CD4-positive, CD25-positive, alpha-beta regulatory T cell (primary cell): Measurements from ENCODE around the gene NPC1L1. TPM values are rescaled to one million over a fixed set of nuclear protein-coding genes. Genes with fewer than 3 reads are reported as not detected.
A peak's percentile ranks its signal among the peaks of the same experiment; 100 is the strongest.

Experiments
- ATAC-seq, 2 donors: fragments of 150-1000 bp; cut with Tn5 transposase; one replicate each; pipeline ENCODE4 v1.10.0; 2021; ENCODE audit warnings: low read depth in 2 of 2, moderate number of reproducible peaks in 2 of 2, moderate library complexity in 1 of 2
- DNase-seq, 3 donors: peaks; one replicate each; pipeline versions ENCODE4 v3.0.0 to v3.0.0-alpha.2; 2012 to 2022; ENCODE audit warnings: mixed read lengths in 1 of 3
- H3K27ac ChIP-seq: one replicate; pipeline ENCODE4 v1.7.0; 2013; ENCODE audit warnings: mild to moderate bottlenecking, low read length; ENCODE audit not compliant: insufficient read depth, poor library complexity, severe bottlenecking
- H3K27me3 ChIP-seq: one replicate; pipeline ENCODE4 v1.7.0; 2013; ENCODE audit warnings: low read length; ENCODE audit not compliant: control insufficient read depth, insufficient read depth
- H3K36me3 ChIP-seq: one replicate; pipeline ENCODE4 v1.7.0; 2013; ENCODE audit warnings: mild to moderate bottlenecking, low read length, moderate library complexity; ENCODE audit not compliant: control insufficient read depth, insufficient read depth
- H3K4me1 ChIP-seq: 2 replicates; pipeline ENCODE4 v1.7.0; 2013; ENCODE audit warnings: mild to moderate bottlenecking, low read length; ENCODE audit not compliant: insufficient read depth, control insufficient read depth, poor library complexity, severe bottlenecking
- H3K4me3 ChIP-seq: one replicate; pipeline ENCODE4 v1.7.0; 2013; ENCODE audit warnings: low read depth, mild to moderate bottlenecking, low read length, moderate library complexity
- H3K9me3 ChIP-seq, 2 experiments: 1 replicate in 1 of 2; 2 replicates in 1 of 2; pipeline ENCODE4 v1.7.0; 2013; ENCODE audit warnings: low read length in 2 of 2, mild to moderate bottlenecking in 1 of 2, moderate library complexity in 1 of 2; ENCODE audit not compliant: control insufficient read depth in 2 of 2
- H3K27ac Mint-ChIP-seq, 3 donors: one replicate each; pipeline ENCODE4 v1.8.0; 2020 to 2022; ENCODE audit warnings: mild to moderate bottlenecking in 3 of 3, mixed read lengths in 3 of 3, moderate library complexity in 2 of 3
- H3K27me3 Mint-ChIP-seq: one replicate; pipeline ENCODE4 v1.8.0; 2022; ENCODE audit warnings: mild to moderate bottlenecking, mixed read lengths
- H3K36me3 Mint-ChIP-seq: one replicate; pipeline ENCODE4 v1.8.0; 2020; ENCODE audit warnings: mixed read lengths
- H3K4me1 Mint-ChIP-seq, 4 donors: one replicate each; pipeline ENCODE4 v1.8.0; 2020 to 2022; ENCODE audit warnings: mixed read lengths in 4 of 4, mild to moderate bottlenecking in 1 of 4
- H3K4me3 Mint-ChIP-seq, 4 donors: one replicate each; pipeline ENCODE4 v1.8.0; 2020 to 2022; ENCODE audit warnings: mild to moderate bottlenecking in 4 of 4, mixed read lengths in 4 of 4, moderate library complexity in 3 of 4
- H3K9me3 Mint-ChIP-seq, 7 donors: one replicate each; pipeline ENCODE4 v1.8.0; 2020 to 2022; ENCODE audit warnings: mixed read lengths in 7 of 7, mild to moderate bottlenecking in 3 of 7, moderate library complexity in 2 of 7
- polyA plus RNA-seq, 4 donors: library from polyadenylated mRNA; unstranded; fragments of 300-500 nt; fragmentation: Illumina TruSeq; gene quantifications; one replicate each; pipeline ENCODE4 v1.2.3, GENCODE V29; 2021
- total RNA-seq: library from RNA; stranded (reverse); gene quantifications from one replicate; pipeline ENCODE4 v1.2.3, GENCODE V29; 2022

Gene NPC1L1, protein sequence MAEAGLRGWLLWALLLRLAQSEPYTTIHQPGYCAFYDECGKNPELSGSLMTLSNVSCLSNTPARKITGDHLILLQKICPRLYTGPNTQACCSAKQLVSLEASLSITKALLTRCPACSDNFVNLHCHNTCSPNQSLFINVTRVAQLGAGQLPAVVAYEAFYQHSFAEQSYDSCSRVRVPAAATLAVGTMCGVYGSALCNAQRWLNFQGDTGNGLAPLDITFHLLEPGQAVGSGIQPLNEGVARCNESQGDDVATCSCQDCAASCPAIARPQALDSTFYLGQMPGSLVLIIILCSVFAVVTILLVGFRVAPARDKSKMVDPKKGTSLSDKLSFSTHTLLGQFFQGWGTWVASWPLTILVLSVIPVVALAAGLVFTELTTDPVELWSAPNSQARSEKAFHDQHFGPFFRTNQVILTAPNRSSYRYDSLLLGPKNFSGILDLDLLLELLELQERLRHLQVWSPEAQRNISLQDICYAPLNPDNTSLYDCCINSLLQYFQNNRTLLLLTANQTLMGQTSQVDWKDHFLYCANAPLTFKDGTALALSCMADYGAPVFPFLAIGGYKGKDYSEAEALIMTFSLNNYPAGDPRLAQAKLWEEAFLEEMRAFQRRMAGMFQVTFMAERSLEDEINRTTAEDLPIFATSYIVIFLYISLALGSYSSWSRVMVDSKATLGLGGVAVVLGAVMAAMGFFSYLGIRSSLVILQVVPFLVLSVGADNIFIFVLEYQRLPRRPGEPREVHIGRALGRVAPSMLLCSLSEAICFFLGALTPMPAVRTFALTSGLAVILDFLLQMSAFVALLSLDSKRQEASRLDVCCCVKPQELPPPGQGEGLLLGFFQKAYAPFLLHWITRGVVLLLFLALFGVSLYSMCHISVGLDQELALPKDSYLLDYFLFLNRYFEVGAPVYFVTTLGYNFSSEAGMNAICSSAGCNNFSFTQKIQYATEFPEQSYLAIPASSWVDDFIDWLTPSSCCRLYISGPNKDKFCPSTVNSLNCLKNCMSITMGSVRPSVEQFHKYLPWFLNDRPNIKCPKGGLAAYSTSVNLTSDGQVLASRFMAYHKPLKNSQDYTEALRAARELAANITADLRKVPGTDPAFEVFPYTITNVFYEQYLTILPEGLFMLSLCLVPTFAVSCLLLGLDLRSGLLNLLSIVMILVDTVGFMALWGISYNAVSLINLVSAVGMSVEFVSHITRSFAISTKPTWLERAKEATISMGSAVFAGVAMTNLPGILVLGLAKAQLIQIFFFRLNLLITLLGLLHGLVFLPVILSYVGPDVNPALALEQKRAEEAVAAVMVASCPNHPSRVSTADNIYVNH (N-terminal part only)
- total RNA-seq (0.10 TPM), polyA plus RNA-seq (under 1 TPM in 1 of 4 donors, not detected in 3; 0.18 TPM)

DNA sequence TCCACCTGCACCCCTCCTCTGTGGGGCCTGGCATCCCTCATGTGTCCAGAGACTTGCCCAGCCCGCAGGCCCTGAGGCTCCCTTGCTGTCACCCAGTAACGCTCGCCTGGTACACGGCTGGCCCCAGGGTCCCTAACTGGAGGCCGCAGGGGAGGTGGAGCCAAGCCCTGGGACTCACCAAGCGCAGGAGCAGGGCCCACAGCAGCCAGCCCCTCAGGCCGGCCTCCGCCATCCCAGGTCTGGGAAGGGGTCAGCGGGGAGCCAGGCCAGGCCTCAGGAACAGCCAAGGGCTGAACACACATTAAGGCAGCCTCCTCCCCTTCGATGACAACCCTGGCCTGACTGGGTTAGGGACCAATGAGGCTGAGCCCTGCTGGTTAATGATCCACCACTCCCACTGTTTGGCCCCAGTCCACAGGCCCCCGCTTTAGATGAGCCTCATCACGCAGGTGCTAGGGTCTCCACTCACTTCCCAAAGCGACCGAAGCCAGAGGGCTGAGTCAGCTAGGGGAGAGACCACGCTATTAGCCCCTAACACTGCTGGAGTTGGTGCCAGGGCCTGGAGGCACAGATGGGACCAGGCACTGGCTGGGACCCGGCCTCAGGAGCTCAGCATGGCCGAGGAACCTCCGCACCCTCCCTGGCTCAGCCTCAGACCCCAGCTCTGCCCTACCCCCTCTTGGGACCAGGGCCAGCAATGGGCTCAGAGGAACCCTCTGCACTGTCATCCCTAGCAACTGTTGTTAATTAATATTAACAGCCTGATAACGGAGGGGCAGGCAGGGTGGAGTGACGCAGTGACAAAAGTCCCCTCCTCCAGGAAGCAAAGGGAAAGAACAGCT, at the start of gene NPC1L1:
TSS of gene NPC1L1 (minus strand) at position 303 of the 842 bp plus-strand sequence. CDS start at position 232, 71 bp downstream.
- Mint-ChIP-seq H3K4me3 (no peak within 1 kb of the TSS), H3K4me1 (no peaks in the 10 kb centered on the region), H3K27ac (no peak within 1 kb of the TSS), H3K9me3 (peaks cover 0 to 2% (median 0%) of the 10 kb centered on the region in 7 donors), H3K36me3 (no peaks in the 10 kb centered on the region), H3K27me3 (peaks cover 15% of the 10 kb centered on the region)
- H3K27ac ChIP-seq: no peak within 1 kb of the TSS
- DNase-seq (no peak), ATAC-seq (no peak)
- no peak within 1 kb of the TSS for H3K4me3 ChIP-seq
- no peaks in the 10 kb centered on the region for H3K36me3 ChIP-seq
- no peaks in the 10 kb centered on the region for H3K9me3 ChIP-seq
- no peaks in the 10 kb centered on the region for H3K27me3 ChIP-seq
- no peaks in the 10 kb centered on the region for H3K4me1 ChIP-seq

DNA sequence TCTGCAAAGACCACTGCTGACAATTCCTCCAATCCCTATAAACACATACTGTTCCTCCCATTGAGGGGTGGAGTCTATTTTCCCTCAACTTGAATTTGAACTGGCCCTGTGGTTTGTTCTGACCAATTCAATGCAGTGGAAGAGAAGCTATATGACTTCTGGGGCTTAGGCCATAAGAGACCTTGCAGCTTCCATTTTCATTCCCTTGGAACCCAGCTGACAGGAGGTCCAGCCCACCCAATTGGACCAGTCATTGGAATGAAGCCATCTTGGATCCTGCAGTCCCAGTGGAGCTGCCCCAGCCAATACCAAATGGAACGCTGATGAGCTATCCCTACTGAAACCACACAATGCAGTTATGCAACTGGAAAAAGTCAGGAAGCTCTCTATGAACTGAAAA, 49.8 kb upstream of the NPC1L1 start:
- Mint-ChIP-seq H3K27me3 (peaks cover 8% of the 10 kb centered on the region), H3K36me3 (no peaks in the 10 kb centered on the region), H3K4me3 (no peak overlapping the region)

DNA sequence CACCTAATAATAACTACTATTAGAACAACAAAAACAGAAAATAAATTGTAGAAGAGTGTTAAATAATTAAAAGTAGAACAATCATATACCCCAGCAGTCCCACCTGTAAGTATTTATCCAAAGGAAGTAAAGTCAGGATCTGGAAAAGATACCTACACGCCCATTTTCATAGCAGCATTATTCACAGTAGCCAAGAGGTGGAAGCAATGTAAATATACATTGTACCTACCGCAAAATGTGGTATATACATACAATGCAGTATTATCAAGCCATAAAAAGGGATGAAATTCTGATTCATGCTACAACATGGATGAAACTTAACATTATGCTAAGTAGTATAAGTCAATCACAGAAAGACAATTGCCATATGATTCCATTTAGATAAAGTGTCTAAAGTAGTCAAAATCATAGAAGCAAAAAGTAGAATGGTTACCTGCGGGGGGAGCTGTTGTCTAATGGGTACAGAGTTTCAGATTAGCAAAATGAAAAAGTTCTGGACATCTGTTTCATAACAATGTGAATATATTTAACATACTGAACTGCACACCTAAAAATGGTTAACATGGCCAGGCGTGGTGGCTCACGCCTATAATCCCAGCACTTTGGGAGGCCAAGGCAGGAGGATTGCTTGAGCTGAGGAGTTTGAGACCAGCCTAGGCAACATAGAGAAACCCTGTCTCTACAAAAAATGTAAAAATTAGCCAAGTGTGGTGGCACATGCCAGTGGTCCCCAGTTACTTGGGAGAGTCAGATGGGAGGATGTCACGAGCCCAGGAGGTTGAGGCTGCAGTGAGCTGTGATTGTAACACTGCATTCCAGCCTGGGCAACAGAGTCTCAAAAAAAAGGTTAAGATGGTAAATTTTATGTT, 46.9 kb upstream of the NPC1L1 start:
- Histone ChIP-seq H3K4me3 (no peak overlapping the region), H3K4me1 (peaks cover under 1% of the 10 kb centered on the region), H3K36me3 (no peaks in the 10 kb centered on the region), H3K27ac (no peak overlapping the region), H3K9me3 (no peaks in the 10 kb centered on the region), H3K27me3 (no peaks in the 10 kb centered on the region)
- Mint-ChIP-seq H3K27ac (peak overlapping the region in 2 of 3 donors; percentile 55 to 62), H3K36me3 (no peaks in the 10 kb centered on the region), H3K9me3 (peaks cover 0 to 2% (median 0%) of the 10 kb centered on the region in 7 donors), H3K4me1 (peaks cover 6 to 10% (median 9%) of the 10 kb centered on the region in 4 donors), H3K27me3 (peaks cover 4% of the 10 kb centered on the region), H3K4me3 (peak overlapping the region in 1 of 4 donors; percentile 64)
- peak; percentile 41 to 85 (median 75) for DNase-seq
- ATAC-seq: peak; percentile 67 to 81

More for the DNA sequence above, 49.8 kb upstream of the NPC1L1 start:
- Histone ChIP-seq H3K9me3 (no peaks in the 10 kb centered on the region), H3K4me1 (no peaks in the 10 kb centered on the region), H3K27ac (no peak overlapping the region), H3K4me3 (no peak overlapping the region), H3K36me3 (no peaks in the 10 kb centered on the region), H3K27me3 (no peaks in the 10 kb centered on the region)
- Mint-ChIP-seq H3K4me1 (peaks cover 6 to 10% (median 7%) of the 10 kb centered on the region in 4 donors), H3K27ac (no peak overlapping the region), H3K9me3 (peaks cover 0 to 2% (median 0%) of the 10 kb centered on the region in 7 donors)
- DNase-seq: no peak
- no peak for ATAC-seq

DNA sequence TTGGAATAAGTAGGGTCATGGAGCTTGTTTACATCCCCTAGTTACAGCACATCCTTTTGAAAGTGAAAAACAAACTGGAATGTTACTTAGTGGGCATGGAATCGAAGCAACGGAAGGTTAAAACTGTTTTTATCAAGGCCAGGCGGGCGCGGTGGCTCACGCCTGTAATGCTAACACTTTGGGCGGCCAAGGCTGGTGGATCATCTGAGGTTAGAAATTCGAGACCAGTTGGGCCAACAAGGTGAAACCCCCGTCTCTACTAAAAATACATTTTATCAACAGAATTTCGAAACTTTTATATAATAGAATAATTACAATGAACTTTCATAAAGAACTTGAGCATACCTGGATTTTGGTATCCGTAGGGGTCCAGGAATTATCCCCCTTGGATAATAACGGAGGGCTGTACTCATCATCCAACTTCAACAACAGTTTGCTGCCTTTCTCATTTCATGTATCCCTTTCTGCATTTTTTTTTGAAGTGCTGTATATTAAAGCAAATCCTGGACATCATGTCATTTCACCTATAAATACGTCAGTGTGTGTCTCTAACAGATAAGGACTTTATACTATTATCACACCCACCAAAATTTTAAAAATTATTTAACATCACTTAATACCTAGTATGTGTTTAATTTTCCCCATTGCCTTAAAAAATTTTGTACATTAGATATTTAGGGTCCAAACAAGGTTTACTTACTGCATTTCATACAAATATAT, 42.2 kb upstream of the NPC1L1 start:
- H3K36me3 ChIP-seq: peaks cover 17% of the 10 kb centered on the region
- ATAC-seq: no peak
- Mint-ChIP-seq H3K4me3 (peak overlapping the region; percentile 93 to 97 (median 94)), H3K4me1 (peaks cover 9 to 51% (median 34%) of the 10 kb centered on the region in 4 donors), H3K27ac (peak overlapping the region; percentile 98 to 99 (median 99)), H3K9me3 (no peaks in the 10 kb centered on the region), H3K36me3 (peaks cover 17% of the 10 kb centered on the region), H3K27me3 (peaks cover 9% of the 10 kb centered on the region)
- H3K9me3 ChIP-seq: no peaks in the 10 kb centered on the region
- peak overlapping the region; percentile 96 for H3K27ac ChIP-seq
- no peak for DNase-seq
- H3K27me3 ChIP-seq: no peaks in the 10 kb centered on the region
- peak overlapping the region; percentile 87 for H3K4me3 ChIP-seq
- H3K4me1 ChIP-seq: peaks cover 24% of the 10 kb centered on the region

DNA sequence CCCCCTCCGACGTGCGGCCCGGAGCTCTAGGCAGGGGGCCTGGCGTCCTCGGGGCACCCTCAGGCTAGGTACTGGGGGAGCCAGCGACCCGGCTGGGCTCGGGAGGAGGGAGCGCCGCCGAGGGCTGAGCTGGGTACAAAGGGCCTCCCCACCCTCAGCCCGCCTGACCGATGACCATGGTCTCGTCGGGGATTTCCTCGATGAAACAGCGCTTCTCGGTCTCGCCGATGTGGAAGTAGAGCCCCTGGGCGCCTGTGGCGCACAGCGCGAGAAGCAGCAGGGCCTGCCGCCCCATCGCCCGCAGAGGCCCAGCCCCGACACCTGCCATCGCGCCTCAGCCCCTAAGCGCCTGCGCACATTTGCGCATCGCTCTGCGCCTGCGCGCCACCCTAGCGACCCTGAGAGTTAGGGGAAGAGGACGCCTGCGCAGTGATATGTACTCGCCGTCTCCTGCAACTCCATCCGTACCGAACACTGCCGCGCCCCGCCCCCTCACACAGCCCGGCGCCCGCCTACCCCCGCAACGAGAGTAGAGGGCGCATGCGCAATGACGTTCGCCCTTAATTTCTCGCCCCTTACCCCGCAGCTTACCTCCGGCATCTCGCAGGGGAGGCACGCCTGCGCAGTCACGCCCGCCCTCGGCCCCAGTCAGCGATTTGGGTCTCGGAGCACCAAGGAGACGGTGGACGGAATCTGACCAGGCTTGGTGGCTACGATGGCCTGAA, 40.9 kb upstream of the NPC1L1 start, which contains the start of gene TMED4:
TSS of gene TMED4 (minus strand) at position 353 of the 725 bp plus-strand sequence. CDS start at position 328, 25 bp downstream.
- ATAC-seq (peak; percentile 88 to 89), DNase-seq (peak; percentile 99 to 100 (median 100))
- Mint-ChIP-seq H3K27ac (peak within 1 kb of the TSS; percentile 98 to 99 (median 99)), H3K36me3 (peaks cover 17% of the 10 kb centered on the region), H3K27me3 (peaks cover 6% of the 10 kb centered on the region), H3K4me3 (peak within 1 kb of the TSS; percentile 93 to 97 (median 94)), H3K9me3 (no peaks in the 10 kb centered on the region), H3K4me1 (peaks cover 4 to 49% (median 26%) of the 10 kb centered on the region in 4 donors)
- Histone ChIP-seq H3K36me3 (peaks cover 22% of the 10 kb centered on the region), H3K27me3 (no peaks in the 10 kb centered on the region), H3K4me3 (peak within 1 kb of the TSS; percentile 87), H3K4me1 (peaks cover 24% of the 10 kb centered on the region), H3K9me3 (no peaks in the 10 kb centered on the region), H3K27ac (peak within 1 kb of the TSS; percentile 96)
